ENCODE results near the gene PCK2. TPM values are rescaled to one million over a fixed set of nuclear protein-coding genes. Genes with fewer than 3 reads are reported as not detected.
A peak's percentile ranks its signal among the peaks of the same experiment; 100 is the strongest.

Gene PCK2
- total and polyA plus RNA-seq, 2 of the 13 experiments (the other 11 are each of a cell fraction or from before 2014, with no cell fraction given) = 129 to 272 TPM

GRCh38 chr14:24098927-24099813, 5.1 kb downstream of the PCK2 start (continued):
- TF ChIP-seq ZXDC (CRISPR knock-in tag; IDR thresholded peaks at IDR 0.05) = no peak
- TF ChIP-seq, protein P1, sequence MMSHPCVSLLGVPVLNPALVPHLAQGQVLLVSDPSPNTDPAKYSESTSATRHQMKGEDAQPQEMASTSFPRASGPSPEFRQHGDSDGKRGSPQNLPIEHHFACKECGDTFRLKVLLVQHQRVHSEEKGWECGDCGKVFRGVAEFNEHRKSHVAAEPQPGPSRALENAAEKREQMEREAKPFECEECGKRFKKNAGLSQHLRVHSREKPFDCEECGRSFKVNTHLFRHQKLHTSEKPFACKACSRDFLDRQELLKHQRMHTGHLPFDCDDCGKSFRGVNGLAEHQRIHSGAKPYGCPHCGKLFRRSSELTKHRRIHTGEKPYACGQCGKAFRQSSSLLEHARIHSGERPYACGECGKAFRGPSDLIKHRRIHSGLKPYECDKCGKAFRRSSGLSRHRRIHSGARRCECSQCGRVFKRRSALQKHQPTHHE (CRISPR knock-in tag; IDR thresholded peaks at IDR 0.05; ENCODE audit: borderline replicate concordance) = peak; percentile 53; the same call in 1 of the 2 replicates
- TF ChIP-seq, protein P2, sequence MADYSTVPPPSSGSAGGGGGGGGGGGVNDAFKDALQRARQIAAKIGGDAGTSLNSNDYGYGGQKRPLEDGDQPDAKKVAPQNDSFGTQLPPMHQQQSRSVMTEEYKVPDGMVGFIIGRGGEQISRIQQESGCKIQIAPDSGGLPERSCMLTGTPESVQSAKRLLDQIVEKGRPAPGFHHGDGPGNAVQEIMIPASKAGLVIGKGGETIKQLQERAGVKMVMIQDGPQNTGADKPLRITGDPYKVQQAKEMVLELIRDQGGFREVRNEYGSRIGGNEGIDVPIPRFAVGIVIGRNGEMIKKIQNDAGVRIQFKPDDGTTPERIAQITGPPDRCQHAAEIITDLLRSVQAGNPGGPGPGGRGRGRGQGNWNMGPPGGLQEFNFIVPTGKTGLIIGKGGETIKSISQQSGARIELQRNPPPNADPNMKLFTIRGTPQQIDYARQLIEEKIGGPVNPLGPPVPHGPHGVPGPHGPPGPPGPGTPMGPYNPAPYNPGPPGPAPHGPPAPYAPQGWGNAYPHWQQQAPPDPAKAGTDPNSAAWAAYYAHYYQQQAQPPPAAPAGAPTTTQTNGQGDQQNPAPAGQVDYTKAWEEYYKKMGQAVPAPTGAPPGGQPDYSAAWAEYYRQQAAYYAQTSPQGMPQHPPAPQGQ (CRISPR knock-in tag; IDR thresholded peaks at IDR 0.05; ENCODE audit: borderline replicate concordance) = no peak
- peak; percentile 31; the same call in 1 of the 2 replicates for TF ChIP-seq ZNF687 (CRISPR knock-in tag; IDR thresholded peaks at IDR 0.05)
- TF ChIP-seq HINFP (CRISPR knock-in tag; IDR thresholded peaks at IDR 0.05; ENCODE audit: low read depth) = no peak
- TF ChIP-seq DPF2 (CRISPR knock-in tag; IDR thresholded peaks at IDR 0.05; ENCODE audit: borderline replicate concordance, low read depth) = no peak
- TF ChIP-seq PREB (CRISPR knock-in tag; IDR thresholded peaks at IDR 0.05) = peak; percentile 50; the same call in 1 of the 2 replicates
- 0 out of 2 replicates have a peak, but pooled peaks have one; percentile 8 for TF ChIP-seq ZNF619 (CRISPR knock-in tag; IDR thresholded peaks at IDR 0.05)
- TF ChIP-seq ZNF484 (CRISPR knock-in tag; IDR thresholded peaks at IDR 0.05; ENCODE audit: borderline replicate concordance, low read depth) = no peak
- TF ChIP-seq PBX3 (CRISPR knock-in tag; IDR thresholded peaks at IDR 0.05; ENCODE audit: borderline replicate concordance) = no peak
- peak; percentile 37 for TF ChIP-seq AGO1 (IDR thresholded peaks at IDR 0.05; ENCODE audit: low read depth, low read length, poor library complexity, severe bottlenecking)
